IMR-90 (cell line): ENCODE data around the gene TEX11. TPM values are rescaled to one million over a fixed set of nuclear protein-coding genes. Genes with fewer than 3 reads are reported as not detected.

Source experiments
- ATAC-seq: fragments of 200-7000 bp; cut with Tn5 transposase; 2 replicates; pipeline ENCODE4 v1.9.1; 2020; ENCODE audit warnings: low read depth, mild to moderate bottlenecking, moderate library complexity
- BruUV-seq: library from RNA; stranded (reverse); fragments of 400-500 nt; replicated peaks from 2 replicates; lab custom pipeline; 2021; lab: Mats Ljungman, UMichigan
- CTCF ChIA-PET: fragments of 300-600 bp; formaldehyde crosslinking; extraction: SDS; loops from one replicate; lab custom pipeline; 2021; ENCODE audit warnings: antibody characterized with exemption; lab: Yijun Ruan, JAX
- POLR2A ChIA-PET: fragments of 300-600 bp; sonication (Branson Sonifier 250); formaldehyde crosslinking; loops from one replicate; lab custom pipeline; 2022; ENCODE audit warnings: antibody characterized with exemption; ENCODE audit not compliant: unreplicated experiment; lab: Charles Lee
- DNase-seq: peaks from one replicate; pipeline ENCODE4 v3.0.0; 2013
- H2AFZ ChIP-seq: replicated peaks from 2 replicates; pipeline ENCODE3; 2013; ENCODE audit warnings: low read length, mild to moderate bottlenecking; ENCODE audit not compliant: poor library complexity
- H2AK5ac ChIP-seq: 2 replicates; pipeline ENCODE4 v1.6.1; 2013; ENCODE audit warnings: low read depth, low read length, inconsistent platforms
- H2AK9ac ChIP-seq: replicated peaks from 2 replicates; pipeline ENCODE3; 2013; ENCODE audit warnings: mild to moderate bottlenecking, low read depth, low read length, moderate library complexity; ENCODE audit not compliant: poor library complexity
- H2BK120ac ChIP-seq: 2 replicates; pipeline ENCODE4 v1.6.1; 2013; ENCODE audit warnings: low read depth, low read length, inconsistent platforms
- H2BK15ac ChIP-seq: 3 replicates; pipeline ENCODE4 v1.6.1; 2013; ENCODE audit warnings: low read depth, low read length, inconsistent platforms
- H2BK20ac ChIP-seq: 2 replicates; pipeline ENCODE4 v1.6.1; 2013; ENCODE audit warnings: low read depth, mild to moderate bottlenecking, inconsistent platforms, low read length, moderate library complexity
- H2BK5ac ChIP-seq: 2 replicates; pipeline ENCODE4 v1.6.1; 2013; ENCODE audit warnings: mild to moderate bottlenecking, low read depth, low read length, inconsistent platforms; ENCODE audit not compliant: poor library complexity, severe bottlenecking
- H3K14ac ChIP-seq: replicated peaks from 2 replicates; pipeline ENCODE4 v1.6.1; 2013; ENCODE audit warnings: low read depth, low read length, inconsistent platforms
- H3K18ac ChIP-seq: 2 replicates; pipeline ENCODE4 v1.6.1; 2013; ENCODE audit warnings: low read depth, low read length, control low read depth
- H3K23ac ChIP-seq: 2 replicates; pipeline ENCODE4 v1.6.1; 2013; ENCODE audit warnings: low read depth, low read length, inconsistent platforms
- H3K27ac ChIP-seq: 2 replicates; pipeline ENCODE4 v1.5.1; 2013; ENCODE audit warnings: mild to moderate bottlenecking, control low read depth, low read length; ENCODE audit not compliant: insufficient read depth
- H3K27me3 ChIP-seq: 2 replicates; pipeline ENCODE4 v1.6.1; 2013; ENCODE audit warnings: low read length; ENCODE audit not compliant: control insufficient read depth, insufficient read depth
- H3K36me3 ChIP-seq: 2 replicates; pipeline ENCODE4 v1.6.1; 2013; ENCODE audit warnings: low read length, mixed read lengths; ENCODE audit not compliant: control insufficient read depth, insufficient read depth
- H3K4ac ChIP-seq: 2 replicates; pipeline ENCODE4 v1.6.1; 2013; ENCODE audit warnings: low read depth, low read length, inconsistent platforms
- H3K4me1 ChIP-seq: 2 replicates; pipeline ENCODE4 v1.6.1; 2013; ENCODE audit warnings: low read length, mixed read lengths; ENCODE audit not compliant: control insufficient read depth, insufficient read depth
- H3K4me2 ChIP-seq: 2 replicates; pipeline ENCODE4 v1.6.1; 2013; ENCODE audit warnings: low read depth, mild to moderate bottlenecking, control low read depth, low read length, moderate library complexity
- H3K4me3 ChIP-seq: 2 replicates; pipeline ENCODE4 v1.5.1; 2013; ENCODE audit warnings: low read depth, mild to moderate bottlenecking, control low read depth, low read length, moderate library complexity; ENCODE audit not compliant: insufficient read depth
- H3K56ac ChIP-seq: 2 replicates; pipeline ENCODE4 v1.6.1; 2013; ENCODE audit warnings: low read length, inconsistent platforms; ENCODE audit not compliant: insufficient read depth; ENCODE audit errors: extremely low read depth
- H3K79me1 ChIP-seq, 2 experiments: 2 replicates each; pipeline ENCODE4 v1.6.1; 2013; ENCODE audit warnings: low read length in 2 of 2, inconsistent platforms in 1 of 2, low read depth in 1 of 2
- H3K9ac ChIP-seq: 2 replicates; pipeline ENCODE4 v1.6.1; 2013; ENCODE audit warnings: low read depth, low read length, control low read depth
- H3K9me1 ChIP-seq: 2 replicates; pipeline ENCODE4 v1.6.1; 2013; ENCODE audit warnings: low read length, inconsistent platforms; ENCODE audit not compliant: insufficient read depth
- H3K9me3 ChIP-seq: 2 replicates; pipeline ENCODE4 v1.6.1; 2013; ENCODE audit warnings: low read length; ENCODE audit not compliant: control insufficient read depth, insufficient read depth
- H4K20me1 ChIP-seq: 2 replicates; pipeline ENCODE4 v1.6.1; 2013; ENCODE audit warnings: low read length, inconsistent platforms; ENCODE audit not compliant: insufficient read depth
- H4K5ac ChIP-seq: 2 replicates; pipeline ENCODE4 v1.6.1; 2013; ENCODE audit warnings: mild to moderate bottlenecking, low read depth, low read length, control low read depth
- H4K8ac ChIP-seq, 2 experiments: 2 replicates each; pipeline ENCODE4 v1.6.1; 2013; ENCODE audit warnings: low read depth in 2 of 2, low read length in 2 of 2, control low read depth in 1 of 2, inconsistent platforms in 1 of 2
- H4K91ac ChIP-seq: 2 replicates; pipeline ENCODE4 v1.6.1; 2013; ENCODE audit warnings: low read depth, low read length, inconsistent platforms; ENCODE audit not compliant: insufficient read depth
- BHLHE40 ChIP-seq: fragments of 150-350 bp; IDR thresholded peaks from 2 replicates; pipeline ENCODE4 v1.6.1; 2016; ENCODE audit warnings: mild to moderate bottlenecking, low read depth, low read length
- CEBPB ChIP-seq: IDR thresholded peaks from 2 replicates; pipeline ENCODE4 v1.6.1; 2012; ENCODE audit warnings: low read depth, low read length, improper control_type of control experiment
- CHD1 ChIP-seq: IDR thresholded peaks from 2 replicates; pipeline ENCODE4 v1.6.1; 2012; ENCODE audit warnings: low read depth, low read length, improper control_type of control experiment
- CTCF ChIP-seq: conservative IDR thresholded peaks from 2 replicates; pipeline ENCODE4 v1.5.1; 2012; ENCODE audit warnings: mild to moderate bottlenecking, low read depth, low read length, improper control_type of control experiment
- ELK1 ChIP-seq: fragments of 150-350 bp; IDR thresholded peaks from 2 replicates; pipeline ENCODE4 v1.6.1; 2016; ENCODE audit warnings: low read depth, mild to moderate bottlenecking, low read length, moderate library complexity, borderline replicate concordance
- FOS ChIP-seq: fragments of 150-350 bp; IDR thresholded peaks from 2 replicates; pipeline ENCODE4 v1.6.1; 2016; ENCODE audit warnings: low read depth, low read length
- MAFK ChIP-seq: IDR thresholded peaks from 2 replicates; pipeline ENCODE4 v1.6.1; 2012; ENCODE audit warnings: low read depth, low read length, improper control_type of control experiment
- MAZ ChIP-seq: IDR thresholded peaks from 2 replicates; pipeline ENCODE4 v1.6.1; 2012; ENCODE audit warnings: low read depth, mild to moderate bottlenecking, low read length, improper control_type of control experiment, moderate library complexity, borderline replicate concordance
- MXI1 ChIP-seq: IDR thresholded peaks from 2 replicates; pipeline ENCODE4 v1.6.1; 2012; ENCODE audit warnings: low read depth, mild to moderate bottlenecking, low read length, moderate library complexity, borderline replicate concordance
- NFE2L2 ChIP-seq: fragments of 150-350 bp; IDR thresholded peaks from 2 replicates; pipeline ENCODE4 v1.6.1; 2016; ENCODE audit warnings: low read depth, mild to moderate bottlenecking, low read length
- POLR2A ChIP-seq: IDR thresholded peaks from 2 replicates; pipeline ENCODE4 v1.6.1; 2012; ENCODE audit warnings: mild to moderate bottlenecking, low read depth, low read length
- RAD21 ChIP-seq: IDR thresholded peaks from 2 replicates; pipeline ENCODE4 v1.6.1; 2012; ENCODE audit warnings: low read length, improper control_type of control experiment
- RCOR1 ChIP-seq: IDR thresholded peaks from 2 replicates; pipeline ENCODE4 v1.6.1; 2012; ENCODE audit warnings: mild to moderate bottlenecking, low read length, improper control_type of control experiment; ENCODE audit not compliant: insufficient replicate concordance
- RFX5 ChIP-seq: IDR thresholded peaks from 2 replicates; pipeline ENCODE4 v1.8.0; 2012; ENCODE audit warnings: low read depth, mild to moderate bottlenecking, low read length, moderate library complexity
- SMC3 ChIP-seq: fragments of 150-350 bp; IDR thresholded peaks from 2 replicates; pipeline ENCODE4 v1.6.1; 2016; ENCODE audit warnings: low read depth, mild to moderate bottlenecking, antibody characterized with exemption, low read length, moderate library complexity
- USF2 ChIP-seq: fragments of 150-350 bp; IDR thresholded peaks from 2 replicates; pipeline ENCODE4 v1.6.1; 2017; ENCODE audit warnings: mild to moderate bottlenecking, antibody characterized with exemption, low read length, low read depth
- WGBS, 2 experiments: methylation state at CpG; one replicate each; pipeline versions ENCODE4 v1.1.5 to v1.1.7; 2013; ENCODE audit warnings: missing lambda C conversion rate in 2 of 2; ENCODE audit not compliant: insufficient read length in 1 of 2; ENCODE audit errors: extremely low coverage in 2 of 2; 5-methylcytosine and 5-hydroxymethylcytosine counted together
- dilution Hi-C: fragments of 300-500 bp; cut with HindIII; formaldehyde crosslinking; loops from one replicate; pipeline ENCODE4 v1.14.3; 2018; ENCODE audit warnings: low sequenced_read_pairs; ENCODE audit not compliant: unreplicated experiment
- in situ Hi-C: fragments of 300-500 bp; cut with MboI; formaldehyde crosslinking; loops from 3 replicates; pipeline ENCODE4 v1.14.3; 2019; ENCODE audit warnings: low sequenced_read_pairs, inconsistent platforms, mixed read lengths
- intact Hi-C: fragments of 100-400 bp; cut with micrococcal nuclease; formaldehyde crosslinking; loops from 2 replicates; pipeline ENCODE4 v1.10.0; 2022
- polyA plus RNA-seq, 3 experiments: library from polyadenylated mRNA; depleted of rRNA; stranded (reverse); fragments of >200 nt; gene quantifications; 2 replicates each; pipeline ENCODE4 v1.2.3, GENCODE V29; 2012; ENCODE audit warnings: low replicate concordance in 1 of 3
- total RNA-seq: library from RNA; depleted of rRNA; stranded (reverse); fragments of >200 nt; gene quantifications from 2 replicates; pipeline ENCODE4 v1.2.3, GENCODE V29; 2012

TEX11 gene
- total and polyA plus RNA-seq, 2 of the 4 experiments (the other 2 are of a cell fraction), result not detected

GRCh38 chrX:70635227-70635626 lies 273.3 kb downstream of the TEX11 start:
- Histone ChIP-seq H3K4me2 (no peak overlapping the region), H3K14ac (no peak overlapping the region), H2AFZ (no peak overlapping the region), H3K4ac (no peak overlapping the region), H4K91ac (no peak overlapping the region), H3K9me1 (no peaks in the 10 kb centered on the region), H3K23ac (no peak overlapping the region), H2BK120ac (no peak overlapping the region), H3K18ac (no peak overlapping the region), H3K4me1 (no peaks in the 10 kb centered on the region), H3K4me3 (no peak overlapping the region), H3K36me3 (no peaks in the 10 kb centered on the region), H3K56ac (no peak overlapping the region), H3K79me1 (no peaks in the 10 kb centered on the region), H2AK9ac (no peak overlapping the region), H4K8ac (no peak overlapping the region), H4K20me1 (no peaks in the 10 kb centered on the region), H3K9ac (no peak overlapping the region), H3K27ac (no peak overlapping the region), H2AK5ac (no peak overlapping the region), H2BK15ac (no peak overlapping the region), H2BK5ac (no peak overlapping the region), H3K9me3 (no peaks in the 10 kb centered on the region), H4K5ac (no peak overlapping the region), H2BK20ac (no peak overlapping the region), H3K27me3 (no peaks in the 10 kb centered on the region)
- WGBS, 2 experiments, result 0% methylated on average over 1 of the region's 4 CpGs; no CpG with 5 or more reads in 1 of the 2 experiments
- intact Hi-C loops, result no loop called here
- ChIA-PET POLR2A (no interaction called here), CTCF (no interaction called here)
- ATAC-seq (no peak), DNase-seq (no peak)
- no peak for TF ChIP-seq RCOR1
- no peak for TF ChIP-seq ELK1
- TF ChIP-seq SMC3, result no peak
- TF ChIP-seq MAZ, result no peak
- no peak for TF ChIP-seq RFX5
- TF ChIP-seq NFE2L2, result no peak
- no peak for TF ChIP-seq RAD21
- TF ChIP-seq CTCF, result no peak
- no peak for TF ChIP-seq BHLHE40
- no peak for TF ChIP-seq FOS
- TF ChIP-seq MXI1, result no peak
- no peak for TF ChIP-seq POLR2A
- TF ChIP-seq MAFK, result no peak
- no peak for TF ChIP-seq CHD1
- TF ChIP-seq USF2, result no peak
- TF ChIP-seq CEBPB, result no peak
- dilution Hi-C loops, result no loop called here
- BruUV-seq, result no TSS peak
- in situ Hi-C loops, result no loop called here
